Measurements from ENCODE around the gene RNFT2.
"Not testable (repeated sequence)": the region's sequence is repeated elsewhere in the genome, so short reads cannot be mapped to it uniquely, and the experiment has no call there.

Gene RNFT2

DNA sequence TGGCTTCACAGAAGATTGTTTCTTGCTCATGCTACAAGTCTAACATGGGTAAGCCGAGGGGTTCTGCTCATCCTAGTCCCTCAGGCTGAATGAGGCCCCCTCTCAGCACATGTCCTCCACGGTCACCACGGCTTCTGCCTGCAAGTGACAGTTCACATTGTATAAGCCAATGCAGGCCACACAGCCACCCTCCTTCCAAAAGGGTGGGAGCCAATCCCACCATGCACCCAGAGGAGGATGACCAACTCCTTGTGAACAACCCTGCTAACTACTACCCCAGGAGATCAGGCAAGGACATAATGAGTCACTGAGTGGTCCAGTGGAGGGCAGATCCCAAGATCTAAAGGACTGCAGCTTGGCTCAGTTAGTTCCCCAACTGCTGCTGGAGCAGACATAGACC lies 6.3 kb upstream of the RNFT2 start:
- H3K27ac ChIP-seq (ENCODE audit: low read depth, low read length) = no peak overlapping the region

DNA sequence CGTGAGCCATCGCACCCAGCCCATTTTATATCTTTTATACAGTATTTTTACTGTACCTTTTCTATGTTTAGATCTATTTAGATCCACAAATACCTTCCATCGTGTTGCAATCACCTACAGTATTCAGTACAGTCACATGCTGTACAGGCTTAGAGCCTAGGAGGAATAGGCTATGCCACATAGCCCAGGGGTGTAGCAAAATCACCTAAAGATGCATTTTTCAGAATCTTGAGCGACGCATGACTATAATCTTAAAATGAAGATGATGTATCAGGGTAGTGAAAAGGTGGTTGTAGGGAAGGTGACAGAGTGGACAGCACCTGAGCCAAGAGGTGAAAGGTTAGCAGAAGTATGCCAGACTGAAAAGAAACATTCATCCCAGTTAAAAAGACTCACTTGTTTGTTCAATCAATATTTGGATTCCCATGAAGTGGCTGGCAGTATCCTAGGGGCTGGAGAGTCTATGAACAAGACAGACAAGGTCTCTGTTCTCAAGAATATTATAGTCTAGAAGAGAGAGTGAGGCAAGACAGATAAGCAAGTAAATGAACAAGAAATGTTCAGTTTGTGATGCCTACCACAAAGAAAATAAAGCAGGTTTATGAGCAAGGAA lies 3.9 kb upstream of the RNFT2 start:
- Histone ChIP-seq H3K9ac (ENCODE audit: low read depth, low read length) (no peak overlapping the region), H3K9me3 (ENCODE audit: control insufficient read depth, insufficient read depth, low read length) (no peaks in the 10 kb centered on the region), H3K36me3 (ENCODE audit: control insufficient read depth, insufficient read depth, low read length) (peaks cover 18% of the 10 kb centered on the region), H3K27ac (ENCODE audit: low read depth, low read length) (no peak overlapping the region), H3K27me3 (ENCODE audit: control insufficient read depth, insufficient read depth, low read length) (no peaks in the 10 kb centered on the region), H3K4me1 (ENCODE audit: control insufficient read depth, insufficient read depth, low read length) (no peaks in the 10 kb centered on the region), H3K4me3 (ENCODE audit: low read depth, low read length) (no peak overlapping the region)

More for the DNA sequence above, 6.3 kb upstream of the RNFT2 start:
- Histone ChIP-seq H3K27me3 (ENCODE audit: control insufficient read depth, insufficient read depth, low read length) (no peaks in the 10 kb centered on the region), H3K4me1 (ENCODE audit: control insufficient read depth, insufficient read depth, low read length) (peaks cover 5% of the 10 kb centered on the region), H3K9ac (ENCODE audit: low read depth, low read length) (no peak overlapping the region), H3K4me3 (ENCODE audit: low read depth, low read length) (no peak overlapping the region), H3K36me3 (ENCODE audit: control insufficient read depth, insufficient read depth, low read length) (peaks cover 18% of the 10 kb centered on the region), H3K9me3 (ENCODE audit: control insufficient read depth, insufficient read depth, low read length) (no peaks in the 10 kb centered on the region)

DNA sequence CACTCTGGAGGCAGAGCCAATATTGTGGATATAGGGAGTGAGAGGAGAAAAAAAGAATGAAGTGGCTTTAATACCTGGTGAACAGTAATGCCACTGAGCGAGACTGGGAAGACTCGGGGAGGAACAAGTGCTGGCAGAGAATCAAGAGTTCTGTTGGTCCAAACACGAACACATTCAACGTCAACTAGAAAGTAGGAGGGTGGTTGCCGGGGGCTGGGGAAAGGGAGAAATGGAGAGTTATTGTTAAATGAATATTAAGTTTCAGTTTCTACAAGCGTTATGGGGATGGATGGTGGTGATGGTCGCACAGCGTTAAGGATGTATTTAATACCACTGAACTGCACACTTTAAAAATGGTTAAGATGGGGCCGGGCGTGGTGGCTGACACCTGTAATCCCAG lies 3.0 kb upstream of the RNFT2 start:
- H3K4me1 ChIP-seq (ENCODE audit: control insufficient read depth, insufficient read depth, low read length) = no peaks in the 10 kb centered on the region
- no peaks in the 10 kb centered on the region for H3K27me3 ChIP-seq (ENCODE audit: control insufficient read depth, insufficient read depth, low read length)
- no peak overlapping the region for H3K27ac ChIP-seq (ENCODE audit: low read depth, low read length)
- no peaks in the 10 kb centered on the region for H3K9me3 ChIP-seq (ENCODE audit: control insufficient read depth, insufficient read depth, low read length)
- peaks cover 18% of the 10 kb centered on the region for H3K36me3 ChIP-seq (ENCODE audit: control insufficient read depth, insufficient read depth, low read length)
- no peak overlapping the region for H3K4me3 ChIP-seq (ENCODE audit: low read depth, low read length)
- H3K9ac ChIP-seq (ENCODE audit: low read depth, low read length) = no peak overlapping the region

DNA sequence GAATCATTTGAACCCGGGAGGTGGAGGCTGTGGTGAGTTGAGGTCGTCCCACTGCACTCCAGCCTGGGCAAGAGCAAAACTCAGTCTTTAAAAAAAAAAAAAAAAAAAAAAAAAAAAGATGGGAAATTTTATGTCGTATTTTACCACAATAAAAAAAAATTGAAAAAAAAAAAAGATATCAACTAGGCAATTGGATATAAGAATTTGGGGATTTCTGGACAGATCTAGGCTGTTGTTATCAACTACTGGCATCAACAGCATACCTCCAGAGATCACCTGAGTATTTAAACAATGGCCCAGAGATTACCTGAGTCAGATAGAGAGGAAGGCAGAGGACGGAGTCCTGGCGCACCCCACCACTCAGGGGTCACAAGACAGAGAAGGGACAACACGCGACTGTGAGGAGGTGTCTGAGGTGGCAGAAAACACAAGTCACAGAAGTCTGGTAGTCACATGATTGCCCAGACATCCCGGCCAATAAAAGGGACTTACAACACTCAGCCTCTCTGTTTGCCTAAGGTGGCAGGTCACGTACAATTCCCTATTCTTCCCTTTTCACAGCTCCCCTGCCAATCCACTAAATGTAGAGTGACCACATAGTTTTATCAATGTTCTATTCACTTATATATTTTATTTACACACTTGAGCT lies 2.0 kb upstream of the RNFT2 start:
- Histone ChIP-seq H3K4me1 (ENCODE audit: control insufficient read depth, insufficient read depth, low read length) (no peaks in the 10 kb centered on the region), H3K27ac (ENCODE audit: low read depth, low read length) (no peak overlapping the region), H3K9me3 (ENCODE audit: control insufficient read depth, insufficient read depth, low read length) (no peaks in the 10 kb centered on the region), H3K36me3 (ENCODE audit: control insufficient read depth, insufficient read depth, low read length) (peaks cover 27% of the 10 kb centered on the region), H3K9ac (ENCODE audit: low read depth, low read length) (no peak overlapping the region), H3K27me3 (ENCODE audit: control insufficient read depth, insufficient read depth, low read length) (no peaks in the 10 kb centered on the region), H3K4me3 (ENCODE audit: low read depth, low read length) (peak overlapping the region; percentile 85)

DNA sequence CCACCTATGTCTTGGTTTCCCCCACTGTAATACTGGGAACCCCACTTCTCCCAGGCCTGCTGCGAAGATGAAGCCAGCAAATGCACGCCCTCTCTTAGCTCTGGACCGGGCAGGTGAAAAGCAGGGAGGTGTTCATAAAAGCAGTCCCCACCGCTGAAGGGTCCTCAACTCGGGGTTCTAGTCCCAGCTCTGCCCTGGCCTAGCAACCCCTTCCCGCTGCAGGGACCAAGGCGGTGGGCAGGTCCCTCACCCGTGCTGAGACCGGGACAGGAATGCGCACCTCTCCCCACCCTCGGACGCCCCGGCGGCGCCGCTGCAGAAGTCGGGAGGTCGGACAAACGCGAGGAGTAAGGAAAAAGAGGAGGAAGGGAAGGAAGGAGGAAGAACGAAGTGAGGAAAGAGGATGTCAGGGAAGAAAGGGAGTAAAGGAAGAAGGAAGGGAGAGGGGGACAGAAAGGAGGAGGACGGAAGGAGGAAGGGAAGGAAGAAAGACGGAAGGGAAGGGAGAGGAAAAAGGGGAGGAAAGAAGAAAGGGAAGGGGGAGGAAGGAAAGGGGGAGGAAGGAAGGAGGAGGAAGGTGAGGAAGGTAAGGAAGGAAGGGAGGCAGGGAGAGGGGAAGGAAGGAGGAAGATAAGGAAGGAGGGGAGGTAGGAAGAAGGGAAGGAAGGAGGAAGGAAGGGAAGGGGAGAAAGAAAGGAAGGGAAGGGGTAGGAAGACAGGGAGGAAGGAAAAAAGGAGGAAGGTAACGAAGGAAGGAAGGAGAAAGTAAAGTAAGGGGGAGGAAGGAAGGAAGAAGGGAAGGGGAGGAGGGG lies 947 bp upstream of the RNFT2 start:
- Histone ChIP-seq H3K4me1 (ENCODE audit: control insufficient read depth, insufficient read depth, low read length) (no peaks in the 10 kb centered on the region), H3K9me3 (ENCODE audit: control insufficient read depth, insufficient read depth, low read length) (no peaks in the 10 kb centered on the region), H3K4me3 (ENCODE audit: low read depth, low read length) (peak overlapping the region; percentile 85), H3K36me3 (ENCODE audit: control insufficient read depth, insufficient read depth, low read length) (peaks cover 38% of the 10 kb centered on the region), H3K9ac (ENCODE audit: low read depth, low read length) (peak overlapping the region; percentile 69), H3K27me3 (ENCODE audit: control insufficient read depth, insufficient read depth, low read length) (no peaks in the 10 kb centered on the region), H3K27ac (ENCODE audit: low read depth, low read length) (no peak overlapping the region)

DNA sequence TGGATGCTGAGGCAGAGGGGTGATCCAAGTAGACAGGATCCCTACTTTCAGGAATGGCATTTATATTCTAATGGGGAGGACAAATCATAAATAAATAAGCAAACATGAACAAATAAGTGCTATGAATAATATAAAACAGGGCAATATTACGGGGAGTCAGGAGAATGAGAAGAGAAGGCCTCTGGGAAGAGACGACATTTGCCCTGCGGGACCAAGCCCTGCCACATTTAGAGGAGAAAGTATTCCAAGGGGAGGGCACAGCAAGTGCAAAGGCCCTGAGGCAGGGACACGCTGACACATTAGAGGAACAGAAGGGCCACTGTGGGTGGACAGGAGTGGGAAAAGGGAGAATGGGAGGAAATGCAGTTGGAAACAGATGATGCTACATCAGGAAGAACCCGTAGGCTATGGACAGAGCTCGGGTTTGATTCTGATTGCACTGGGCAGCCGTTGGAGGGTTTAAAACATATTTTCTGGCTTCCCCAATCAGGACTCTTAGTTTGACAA lies 1.3 kb downstream of the RNFT2 start:
- Histone ChIP-seq H3K27me3 (ENCODE audit: control insufficient read depth, insufficient read depth, low read length) (no peaks in the 10 kb centered on the region), H3K36me3 (ENCODE audit: control insufficient read depth, insufficient read depth, low read length) (peaks cover 39% of the 10 kb centered on the region), H3K9ac (ENCODE audit: low read depth, low read length) (no peak overlapping the region), H3K9me3 (ENCODE audit: control insufficient read depth, insufficient read depth, low read length) (no peaks in the 10 kb centered on the region), H3K4me3 (ENCODE audit: low read depth, low read length) (no peak overlapping the region; the same call in 1 of the 2 replicates), H3K27ac (ENCODE audit: low read depth, low read length) (no peak overlapping the region), H3K4me1 (ENCODE audit: control insufficient read depth, insufficient read depth, low read length) (no peaks in the 10 kb centered on the region)

DNA sequence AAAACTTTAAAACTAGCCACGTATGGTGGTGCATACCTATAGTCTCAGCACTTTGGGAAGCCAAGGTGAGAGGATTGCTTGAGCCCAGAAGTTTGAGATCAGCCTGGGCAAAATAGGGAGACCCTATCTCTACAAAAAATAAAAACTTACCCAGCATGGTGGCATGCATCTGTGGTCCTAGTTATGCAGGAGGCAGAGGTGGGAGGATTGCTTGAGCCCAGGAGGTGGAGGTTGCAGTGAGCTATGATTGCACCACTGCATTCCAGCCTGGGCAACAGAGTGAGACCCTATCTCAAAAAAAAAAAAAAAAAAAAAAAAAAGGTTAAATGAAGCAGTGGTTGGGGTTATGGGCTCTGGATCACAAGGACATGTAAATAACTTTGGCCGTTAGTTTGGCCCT lies 4.7 kb downstream of the RNFT2 start:
- not testable (repeated sequence) for H3K9me3 ChIP-seq (ENCODE audit: control insufficient read depth, insufficient read depth, low read length); H3K27me3 ChIP-seq (ENCODE audit: control insufficient read depth, insufficient read depth, low read length); H3K4me3 ChIP-seq (ENCODE audit: low read depth, low read length); H3K27ac ChIP-seq (ENCODE audit: low read depth, low read length); H3K9ac ChIP-seq (ENCODE audit: low read depth, low read length); H3K4me1 ChIP-seq (ENCODE audit: control insufficient read depth, insufficient read depth, low read length)
- peaks cover 37% of the 10 kb centered on the region for H3K36me3 ChIP-seq (ENCODE audit: control insufficient read depth, insufficient read depth, low read length)

DNA sequence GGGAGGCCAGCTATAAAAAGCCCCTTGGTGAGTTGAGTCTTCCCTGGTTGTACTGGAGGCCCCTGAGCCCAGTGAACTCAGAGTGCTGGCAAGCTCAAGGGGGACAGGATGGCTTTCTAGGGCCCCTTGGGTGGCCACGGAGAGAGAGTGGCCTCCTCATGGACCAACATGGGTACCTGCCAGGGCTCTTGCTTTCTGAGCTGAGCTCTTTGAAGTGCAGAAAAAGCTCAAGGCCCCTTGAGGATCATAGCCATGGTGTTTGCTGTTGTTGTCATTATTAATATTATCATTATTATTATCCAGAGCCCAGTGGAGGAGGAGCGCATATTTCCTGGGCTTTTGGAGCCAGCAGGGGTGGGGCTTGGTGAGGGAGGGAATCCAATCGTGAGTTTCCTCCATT lies 6.7 kb downstream of the RNFT2 start:
- H3K9me3 ChIP-seq (ENCODE audit: control insufficient read depth, insufficient read depth, low read length) = no peaks in the 10 kb centered on the region
- H3K4me1 ChIP-seq (ENCODE audit: control insufficient read depth, insufficient read depth, low read length) = no peaks in the 10 kb centered on the region
- no peak overlapping the region for H3K9ac ChIP-seq (ENCODE audit: low read depth, low read length)
- H3K36me3 ChIP-seq (ENCODE audit: control insufficient read depth, insufficient read depth, low read length) = peaks cover 43% of the 10 kb centered on the region
- no peak overlapping the region for H3K27ac ChIP-seq (ENCODE audit: low read depth, low read length)
- H3K27me3 ChIP-seq (ENCODE audit: control insufficient read depth, insufficient read depth, low read length) = no peaks in the 10 kb centered on the region
- H3K4me3 ChIP-seq (ENCODE audit: low read depth, low read length) = no peak overlapping the region

DNA sequence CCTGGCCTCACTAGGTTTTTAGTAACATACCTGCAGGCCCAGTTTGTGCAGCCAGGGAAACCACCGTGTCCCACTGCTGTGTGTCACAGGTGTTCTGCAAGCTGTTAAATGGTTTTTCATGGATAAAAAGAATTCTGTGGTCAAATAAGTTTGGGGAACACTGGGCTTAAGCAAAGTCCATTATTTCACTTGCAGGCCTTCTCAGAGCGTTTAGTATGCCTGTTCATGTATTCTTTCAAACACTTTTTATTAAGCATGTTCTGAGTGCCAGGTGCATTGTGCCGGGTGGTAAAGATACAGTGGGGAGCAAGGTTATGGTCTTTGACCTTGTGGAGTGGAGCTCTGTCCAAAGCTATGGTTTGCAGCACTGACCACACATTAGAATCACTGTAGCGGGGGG lies 7.4 kb downstream of the RNFT2 start:
- Histone ChIP-seq H3K27me3 (ENCODE audit: control insufficient read depth, insufficient read depth, low read length) (no peaks in the 10 kb centered on the region), H3K9me3 (ENCODE audit: control insufficient read depth, insufficient read depth, low read length) (no peaks in the 10 kb centered on the region), H3K4me3 (ENCODE audit: low read depth, low read length) (no peak overlapping the region)

DNA sequence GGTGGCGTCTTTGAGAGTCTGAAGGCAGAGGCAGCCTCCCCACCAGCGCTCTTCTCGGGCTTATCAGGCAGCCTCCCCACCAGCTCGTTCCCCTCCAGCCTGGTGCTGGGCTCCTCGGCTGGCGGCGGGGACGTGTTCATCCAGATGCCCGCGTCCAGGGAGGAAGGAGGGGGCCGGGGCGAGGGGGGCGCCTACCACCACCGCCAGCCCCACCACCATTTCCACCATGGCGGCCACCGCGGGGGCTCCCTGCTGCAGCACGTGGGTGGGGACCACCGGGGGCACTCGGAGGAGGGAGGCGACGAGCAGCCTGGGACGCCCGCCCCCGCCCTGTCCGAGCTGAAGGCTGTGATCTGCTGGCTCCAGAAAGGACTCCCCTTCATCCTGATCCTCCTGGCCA lies 11.8 kb downstream of the RNFT2 start:
- Histone ChIP-seq H3K4me3 (ENCODE audit: low read depth, low read length) (no peak overlapping the region), H3K27ac (ENCODE audit: low read depth, low read length) (no peak overlapping the region), H3K4me1 (ENCODE audit: control insufficient read depth, insufficient read depth, low read length) (no peaks in the 10 kb centered on the region), H3K36me3 (ENCODE audit: control insufficient read depth, insufficient read depth, low read length) (peaks cover 32% of the 10 kb centered on the region), H3K9ac (ENCODE audit: low read depth, low read length) (no peak overlapping the region), H3K27me3 (ENCODE audit: control insufficient read depth, insufficient read depth, low read length) (no peaks in the 10 kb centered on the region), H3K9me3 (ENCODE audit: control insufficient read depth, insufficient read depth, low read length) (no peaks in the 10 kb centered on the region)

More for the DNA sequence above, 7.4 kb downstream of the RNFT2 start:
- no peak overlapping the region for H3K9ac ChIP-seq (ENCODE audit: low read depth, low read length)
- H3K4me1 ChIP-seq (ENCODE audit: control insufficient read depth, insufficient read depth, low read length) = no peaks in the 10 kb centered on the region
- H3K27ac ChIP-seq (ENCODE audit: low read depth, low read length) = no peak overlapping the region
- H3K36me3 ChIP-seq (ENCODE audit: control insufficient read depth, insufficient read depth, low read length) = peaks cover 45% of the 10 kb centered on the region

DNA sequence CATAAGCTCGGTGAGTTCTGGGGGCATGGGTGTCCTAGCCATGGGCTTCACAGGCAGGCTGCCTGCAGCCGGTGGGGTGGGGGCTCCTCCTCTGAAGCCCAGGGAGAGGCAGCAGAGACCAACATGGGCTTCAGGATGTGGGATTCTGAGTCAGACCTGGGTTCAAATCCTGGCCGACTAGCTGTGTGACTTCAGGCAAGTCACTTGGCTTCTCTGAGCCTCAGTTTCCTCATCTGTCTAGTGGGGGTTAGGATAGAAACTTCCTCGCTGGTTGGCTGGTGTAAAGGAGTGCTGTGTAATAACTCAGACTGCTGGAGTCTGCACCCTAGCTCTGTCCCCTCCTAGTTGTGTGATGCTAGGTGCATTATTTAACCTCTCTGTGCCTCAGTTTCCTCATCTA lies 12.2 kb downstream of the RNFT2 start:
- Histone ChIP-seq H3K27me3 (ENCODE audit: control insufficient read depth, insufficient read depth, low read length) (no peaks in the 10 kb centered on the region), H3K36me3 (ENCODE audit: control insufficient read depth, insufficient read depth, low read length) (peaks cover 32% of the 10 kb centered on the region), H3K9me3 (ENCODE audit: control insufficient read depth, insufficient read depth, low read length) (no peaks in the 10 kb centered on the region), H3K4me1 (ENCODE audit: control insufficient read depth, insufficient read depth, low read length) (no peaks in the 10 kb centered on the region), H3K9ac (ENCODE audit: low read depth, low read length) (no peak overlapping the region), H3K4me3 (ENCODE audit: low read depth, low read length) (no peak overlapping the region), H3K27ac (ENCODE audit: low read depth, low read length) (no peak overlapping the region)
